GM10266 (cell line): ENCODE results near the gene LRP11.
"Not testable (repeated sequence)": the region's sequence is repeated elsewhere in the genome, so short reads cannot be mapped to it uniquely, and the experiment has no call there.

Experiments
- DNase-seq: peaks from one replicate; pipeline ENCODE4 v3.0.0; 2012; ENCODE audit errors: extremely low spot score
- CTCF ChIP-seq: IDR thresholded peaks from 2 replicates; pipeline ENCODE4 v1.5.1; 2012; ENCODE audit warnings: mild to moderate bottlenecking, low read depth; ENCODE audit not compliant: control insufficient read depth, insufficient read depth; ENCODE audit errors: missing control alignments

LRP11 gene

GRCh38 chr6:149896491-149896890, 32.3 kb upstream of the LRP11 start:
- no peak for DNase-seq

GRCh38 chr6:149895833-149896271, 31.7 kb upstream of the LRP11 start:
- no peak for DNase-seq
- TF ChIP-seq CTCF = no peak

More at GRCh38 chr6:149896491-149896890, 32.3 kb upstream of the LRP11 start:
- TF ChIP-seq CTCF = no peak

- TF ChIP-seq CTCF = no peak
- DNase-seq = no peak
These were observed 31.0 kb upstream of the LRP11 start for GRCh38 chr6:149895048-149895590.

GRCh38 chr6:149891864-149892263, 27.7 kb upstream of the LRP11 start:
- DNase-seq = not testable (repeated sequence)

GRCh38 chr6:149891259-149891658, 27.1 kb upstream of the LRP11 start:
- no peak for TF ChIP-seq CTCF
- no peak for DNase-seq

GRCh38 chr6:149890629-149891045, 26.5 kb upstream of the LRP11 start:
- TF ChIP-seq CTCF = no peak
- no peak for DNase-seq

GRCh38 chr6:149889326-149889725, 25.2 kb upstream of the LRP11 start:
- DNase-seq = no peak
- TF ChIP-seq CTCF = no peak

GRCh38 chr6:149888659-149889058, 24.5 kb upstream of the LRP11 start:
- no peak for DNase-seq
- TF ChIP-seq CTCF = no peak
